ENCODE data around the gene NSRP1.

The NSRP1 gene

GRCh38 chr17:30092886-30093285 is 23.7 kb upstream of the NSRP1 start:
- H3K36me3 ChIP-seq (ENCODE audit: control insufficient read depth, insufficient read depth, low read length), result no peaks in the 10 kb centered on the region
- peaks cover 2% of the 10 kb centered on the region for H3K27me3 ChIP-seq (replicated peaks; ENCODE audit: control insufficient read depth, insufficient read depth, low read length, poor library complexity, severe bottlenecking)
- no peak for DNase-seq
- no peaks in the 10 kb centered on the region for H3K9me3 ChIP-seq (ENCODE audit: control insufficient read depth, low read length)
- H3K4me3 ChIP-seq (ENCODE audit: insufficient read depth, low read depth, low read length, poor library complexity, severe bottlenecking), result no peak overlapping the region
- peaks cover 4% of the 10 kb centered on the region for H3K4me1 ChIP-seq (ENCODE audit: control insufficient read depth, insufficient read depth, low read length, poor library complexity, severe bottlenecking)
- H3K27ac ChIP-seq (ENCODE audit: insufficient read depth, low read length, poor library complexity, severe bottlenecking), result no peak overlapping the region

- Histone ChIP-seq H3K27me3 (replicated peaks; ENCODE audit: control insufficient read depth, insufficient read depth, low read length, poor library complexity, severe bottlenecking) (no peaks in the 10 kb centered on the region), H3K4me3 (ENCODE audit: insufficient read depth, low read depth, low read length, poor library complexity, severe bottlenecking) (no peak overlapping the region), H3K4me1 (ENCODE audit: control insufficient read depth, insufficient read depth, low read length, poor library complexity, severe bottlenecking) (peaks cover 4% of the 10 kb centered on the region), H3K27ac (ENCODE audit: insufficient read depth, low read length, poor library complexity, severe bottlenecking) (no peak overlapping the region), H3K36me3 (ENCODE audit: control insufficient read depth, insufficient read depth, low read length) (no peaks in the 10 kb centered on the region), H3K9me3 (ENCODE audit: control insufficient read depth, low read length) (no peaks in the 10 kb centered on the region)
- DNase-seq, result peak; percentile 5 to 27 (median 18)
These were observed 23.0 kb upstream of the NSRP1 start for GRCh38 chr17:30093463-30094147.

GRCh38 chr17:30095507-30096244 is 20.9 kb upstream of the NSRP1 start:
- Histone ChIP-seq H3K4me1 (ENCODE audit: control insufficient read depth, insufficient read depth, low read length, poor library complexity, severe bottlenecking) (peaks cover 4% of the 10 kb centered on the region), H3K9me3 (ENCODE audit: control insufficient read depth, low read length) (no peaks in the 10 kb centered on the region), H3K4me3 (ENCODE audit: insufficient read depth, low read depth, low read length, poor library complexity, severe bottlenecking) (no peak overlapping the region), H3K36me3 (ENCODE audit: control insufficient read depth, insufficient read depth, low read length) (no peaks in the 10 kb centered on the region), H3K27ac (ENCODE audit: insufficient read depth, low read length, poor library complexity, severe bottlenecking) (no peak overlapping the region), H3K27me3 (replicated peaks; ENCODE audit: control insufficient read depth, insufficient read depth, low read length, poor library complexity, severe bottlenecking) (no peaks in the 10 kb centered on the region)
- no peak for DNase-seq

GRCh38 chr17:30101686-30102390 is 14.8 kb upstream of the NSRP1 start:
- Histone ChIP-seq H3K27ac (ENCODE audit: insufficient read depth, low read length, poor library complexity, severe bottlenecking) (no peak overlapping the region), H3K4me1 (ENCODE audit: control insufficient read depth, insufficient read depth, low read length, poor library complexity, severe bottlenecking) (peaks cover 12% of the 10 kb centered on the region), H3K9me3 (ENCODE audit: control insufficient read depth, low read length) (no peaks in the 10 kb centered on the region), H3K4me3 (ENCODE audit: insufficient read depth, low read depth, low read length, poor library complexity, severe bottlenecking) (no peak overlapping the region), H3K36me3 (ENCODE audit: control insufficient read depth, insufficient read depth, low read length) (no peaks in the 10 kb centered on the region), H3K27me3 (replicated peaks; ENCODE audit: control insufficient read depth, insufficient read depth, low read length, poor library complexity, severe bottlenecking) (no peaks in the 10 kb centered on the region)
- DNase-seq, result no peak

- H3K27me3 ChIP-seq (replicated peaks; ENCODE audit: control insufficient read depth, insufficient read depth, low read length, poor library complexity, severe bottlenecking), result no peaks in the 10 kb centered on the region
These were observed 12.7 kb upstream of the NSRP1 start for GRCh38 chr17:30103921-30104320.

GRCh38 chr17:30104575-30105339 is 11.9 kb upstream of the NSRP1 start:
- Histone ChIP-seq H3K9me3 (ENCODE audit: control insufficient read depth, low read length) (no peaks in the 10 kb centered on the region), H3K36me3 (ENCODE audit: control insufficient read depth, insufficient read depth, low read length) (no peaks in the 10 kb centered on the region), H3K4me1 (ENCODE audit: control insufficient read depth, insufficient read depth, low read length, poor library complexity, severe bottlenecking) (peaks cover 12% of the 10 kb centered on the region), H3K27ac (ENCODE audit: insufficient read depth, low read length, poor library complexity, severe bottlenecking) (no peak overlapping the region), H3K4me3 (ENCODE audit: insufficient read depth, low read depth, low read length, poor library complexity, severe bottlenecking) (peak overlapping the region; percentile 46), H3K27me3 (replicated peaks; ENCODE audit: control insufficient read depth, insufficient read depth, low read length, poor library complexity, severe bottlenecking) (no peaks in the 10 kb centered on the region)
- peak; percentile 34 to 53 (median 39) for DNase-seq

More at GRCh38 chr17:30103921-30104320, 12.7 kb upstream of the NSRP1 start:
- Histone ChIP-seq H3K9me3 (ENCODE audit: control insufficient read depth, low read length) (no peaks in the 10 kb centered on the region), H3K36me3 (ENCODE audit: control insufficient read depth, insufficient read depth, low read length) (no peaks in the 10 kb centered on the region), H3K4me1 (ENCODE audit: control insufficient read depth, insufficient read depth, low read length, poor library complexity, severe bottlenecking) (peaks cover 12% of the 10 kb centered on the region), H3K27ac (ENCODE audit: insufficient read depth, low read length, poor library complexity, severe bottlenecking) (no peak overlapping the region), H3K4me3 (ENCODE audit: insufficient read depth, low read depth, low read length, poor library complexity, severe bottlenecking) (no peak overlapping the region)
- no peak for DNase-seq

- Histone ChIP-seq H3K27ac (ENCODE audit: insufficient read depth, low read length, poor library complexity, severe bottlenecking) (no peak overlapping the region), H3K4me1 (ENCODE audit: control insufficient read depth, insufficient read depth, low read length, poor library complexity, severe bottlenecking) (no peaks in the 10 kb centered on the region)
- no peak for DNase-seq
These were observed 3.8 kb upstream of the NSRP1 start for GRCh38 chr17:30112794-30113193.

GRCh38 chr17:30113213-30113612 is 3.4 kb upstream of the NSRP1 start:
- Histone ChIP-seq H3K4me1 (ENCODE audit: control insufficient read depth, insufficient read depth, low read length, poor library complexity, severe bottlenecking) (peaks cover 4% of the 10 kb centered on the region), H3K27me3 (replicated peaks; ENCODE audit: control insufficient read depth, insufficient read depth, low read length, poor library complexity, severe bottlenecking) (no peaks in the 10 kb centered on the region), H3K36me3 (ENCODE audit: control insufficient read depth, insufficient read depth, low read length) (no peaks in the 10 kb centered on the region), H3K4me3 (ENCODE audit: insufficient read depth, low read depth, low read length, poor library complexity, severe bottlenecking) (no peak overlapping the region), H3K27ac (ENCODE audit: insufficient read depth, low read length, poor library complexity, severe bottlenecking) (no peak overlapping the region), H3K9me3 (ENCODE audit: control insufficient read depth, low read length) (no peaks in the 10 kb centered on the region)
- no peak for DNase-seq

More at GRCh38 chr17:30112794-30113193, 3.8 kb upstream of the NSRP1 start:
- no peaks in the 10 kb centered on the region for H3K9me3 ChIP-seq (ENCODE audit: control insufficient read depth, low read length)
- no peaks in the 10 kb centered on the region for H3K36me3 ChIP-seq (ENCODE audit: control insufficient read depth, insufficient read depth, low read length)
- no peaks in the 10 kb centered on the region for H3K27me3 ChIP-seq (replicated peaks; ENCODE audit: control insufficient read depth, insufficient read depth, low read length, poor library complexity, severe bottlenecking)
- no peak overlapping the region for H3K4me3 ChIP-seq (ENCODE audit: insufficient read depth, low read depth, low read length, poor library complexity, severe bottlenecking)

GRCh38 chr17:30116345-30116660 is 313 bp upstream of the NSRP1 start:
- H3K27me3 ChIP-seq (replicated peaks; ENCODE audit: control insufficient read depth, insufficient read depth, low read length, poor library complexity, severe bottlenecking), result no peaks in the 10 kb centered on the region
- H3K4me3 ChIP-seq (ENCODE audit: insufficient read depth, low read depth, low read length, poor library complexity, severe bottlenecking), result peak overlapping the region; percentile 92
- no peaks in the 10 kb centered on the region for H3K36me3 ChIP-seq (ENCODE audit: control insufficient read depth, insufficient read depth, low read length)
- peak overlapping the region; percentile 97 for H3K27ac ChIP-seq (ENCODE audit: insufficient read depth, low read length, poor library complexity, severe bottlenecking)
- H3K9me3 ChIP-seq (ENCODE audit: control insufficient read depth, low read length), result no peaks in the 10 kb centered on the region
- peaks cover 9% of the 10 kb centered on the region for H3K4me1 ChIP-seq (ENCODE audit: control insufficient read depth, insufficient read depth, low read length, poor library complexity, severe bottlenecking)
- DNase-seq, result no peak
